ENCODE data around the gene BANP.
A peak's percentile ranks its signal among the peaks of the same experiment; 100 is the strongest.
"Not testable (repeated sequence)": the region's sequence is repeated elsewhere in the genome, so short reads cannot be mapped to it uniquely, and the experiment has no call there.

Gene BANP

GRCh38 chr16:88104363-88104762 lies 153.1 kb downstream of the BANP start:
- not testable (repeated sequence) for DNase-seq (ENCODE audit: low spot score)

GRCh38 chr16:88105574-88106140 lies 154.4 kb downstream of the BANP start:
- not testable (repeated sequence) for DNase-seq (ENCODE audit: low spot score)

GRCh38 chr16:88106566-88106965 lies 155.3 kb downstream of the BANP start:
- DNase-seq (ENCODE audit: low spot score): not testable (repeated sequence)

- no peak for DNase-seq (ENCODE audit: low spot score)
Measured at GRCh38 chr16:88108762-88109161, 157.5 kb downstream of the BANP start.

- DNase-seq (ENCODE audit: low spot score): not testable (repeated sequence)
Measured at GRCh38 chr16:88109726-88110621, 158.7 kb downstream of the BANP start.

GRCh38 chr16:88110875-88111494 lies 159.8 kb downstream of the BANP start:
- DNase-seq (ENCODE audit: low spot score): not testable (repeated sequence)

- DNase-seq (ENCODE audit: low spot score): not testable (repeated sequence)
Measured at GRCh38 chr16:88111976-88112375, 160.7 kb downstream of the BANP start.

- DNase-seq (ENCODE audit: low spot score): no peak
Measured at GRCh38 chr16:88113545-88114045, 162.4 kb downstream of the BANP start.

GRCh38 chr16:88114541-88115228 lies 163.5 kb downstream of the BANP start:
- not testable (repeated sequence) for DNase-seq (ENCODE audit: low spot score)

GRCh38 chr16:88116121-88116520 lies 164.9 kb downstream of the BANP start:
- DNase-seq (ENCODE audit: low spot score): no peak

GRCh38 chr16:88117476-88117868 lies 166.2 kb downstream of the BANP start:
- no peak for DNase-seq (ENCODE audit: low spot score)

GRCh38 chr16:88118376-88118775 lies 167.1 kb downstream of the BANP start:
- DNase-seq (ENCODE audit: low spot score): no peak

GRCh38 chr16:88118852-88119741 lies 167.9 kb downstream of the BANP start:
- peak; percentile 77 for DNase-seq (ENCODE audit: low spot score)

GRCh38 chr16:88119881-88120751 lies 168.9 kb downstream of the BANP start:
- not testable (repeated sequence) for DNase-seq (ENCODE audit: low spot score)

- DNase-seq (ENCODE audit: low spot score): no peak
Measured at GRCh38 chr16:88120812-88121211, 169.6 kb downstream of the BANP start.

GRCh38 chr16:88121391-88121790 lies 170.2 kb downstream of the BANP start:
- DNase-seq (ENCODE audit: low spot score): not testable (repeated sequence)

- no peak for DNase-seq (ENCODE audit: low spot score)
Measured at GRCh38 chr16:88121886-88122580, 170.8 kb downstream of the BANP start.

Measured in kidney capillary endothelial cell (primary cell).